Measurements from ENCODE around the gene TBC1D23. TPM values are rescaled to one million over a fixed set of nuclear protein-coding genes. Genes with fewer than 3 reads are reported as not detected.
A peak's percentile ranks its signal among the peaks of the same experiment; 100 is the strongest.
"Not testable (repeated sequence)": the region's sequence is repeated elsewhere in the genome, so short reads cannot be mapped to it uniquely, and the experiment has no call there.

The TBC1D23 gene
- total RNA-seq, 1 experiment from 2014 or later, result 52.3 TPM

DNA sequence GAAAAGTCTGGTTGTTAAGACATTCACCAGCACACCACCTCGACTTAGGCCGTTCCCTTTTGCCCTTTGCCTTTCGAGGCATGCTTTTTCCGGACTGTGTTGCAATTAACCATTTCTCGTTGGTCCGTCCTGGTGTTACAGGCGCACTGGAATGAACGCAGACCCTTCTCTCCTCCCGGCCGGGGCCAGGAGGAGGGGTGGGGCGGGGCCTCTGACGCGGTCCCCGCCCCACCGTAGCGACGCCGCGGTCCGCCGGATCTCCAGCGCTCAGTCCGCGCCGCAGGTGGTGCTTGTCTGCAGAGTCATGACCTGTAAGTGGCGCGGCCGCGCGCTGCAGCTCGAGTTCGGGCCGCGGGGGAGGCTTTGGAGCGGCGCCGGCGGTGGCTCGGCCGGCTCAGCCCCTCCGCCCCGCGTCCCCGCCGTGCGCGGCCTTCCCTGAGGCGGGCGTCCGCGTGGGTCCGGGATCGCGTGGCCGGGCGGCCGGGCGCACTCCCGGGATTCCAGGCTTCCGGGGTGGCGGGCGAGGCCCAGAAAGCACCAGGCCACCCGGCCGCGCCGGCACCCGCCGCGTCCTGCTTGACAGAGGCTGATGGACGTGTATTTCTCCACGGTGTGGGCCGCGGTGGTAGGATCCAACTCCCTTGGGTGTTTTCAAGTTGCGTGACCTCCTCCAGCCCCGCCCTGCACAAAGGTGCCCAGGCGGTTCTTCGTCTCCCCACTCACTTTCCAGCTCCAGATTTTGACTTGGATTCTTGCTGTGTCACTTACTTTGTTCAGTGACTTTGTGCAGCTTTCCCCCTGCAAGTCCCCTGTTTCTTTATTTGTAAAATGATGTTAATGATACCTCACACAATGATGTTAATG is 73.9 kb downstream of the TBC1D23 start, which contains the start of gene NIT2:
Gene NIT2, plus strand, starts transcription at position 270 of the 864 bp plus-strand sequence. Its CDS starts 35 bp downstream, at position 305.
- peak; percentile 91 to 92 for DNase-seq
- peaks cover 12% of the 10 kb centered on the region for H3K4me1 ChIP-seq
- peak within 1 kb of the TSS; percentile 65 for H3K4me3 ChIP-seq
- H3K36me3 ChIP-seq, result 0 out of 2 replicates have a peak, but pooled peaks cover 3% of the 10 kb centered on the region
- peak within 1 kb of the TSS; percentile 43 for H3K27ac ChIP-seq
- no peaks in the 10 kb centered on the region for H3K9me3 ChIP-seq (replicated peaks)
- H3K27me3 ChIP-seq, result no peaks in the 10 kb centered on the region

DNA sequence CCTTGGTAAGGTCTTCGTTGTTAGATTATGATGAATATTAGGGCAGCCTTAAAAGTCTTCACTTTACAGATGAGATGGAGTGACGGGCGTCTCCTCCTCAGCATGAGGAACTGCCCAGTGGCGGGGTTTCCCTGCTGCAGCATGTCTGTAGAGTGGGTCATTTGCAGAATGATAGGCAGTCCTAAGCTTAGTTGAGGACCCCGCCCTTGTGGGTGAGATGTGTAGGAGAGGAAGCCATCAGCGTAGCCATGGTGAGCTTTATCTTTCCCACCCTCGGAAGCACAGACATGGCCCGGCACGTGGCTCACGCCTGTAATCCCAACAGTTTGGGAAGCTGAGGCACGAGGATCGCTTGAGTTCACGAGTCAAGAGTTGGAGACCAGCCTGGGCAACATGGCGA is 74.6 kb downstream of the TBC1D23 start:
- Histone ChIP-seq H3K4me3 (peak overlapping the region; percentile 65), H3K27me3 (no peaks in the 10 kb centered on the region), H3K9me3 (replicated peaks) (no peaks in the 10 kb centered on the region), H3K4me1 (peaks cover 12% of the 10 kb centered on the region), H3K27ac (no peak overlapping the region; the same call in 1 of the 2 replicates), H3K36me3 (peaks cover 6% of the 10 kb centered on the region; the same call in 1 of the 2 replicates)
- peak; percentile 15 to 36 for DNase-seq

DNA sequence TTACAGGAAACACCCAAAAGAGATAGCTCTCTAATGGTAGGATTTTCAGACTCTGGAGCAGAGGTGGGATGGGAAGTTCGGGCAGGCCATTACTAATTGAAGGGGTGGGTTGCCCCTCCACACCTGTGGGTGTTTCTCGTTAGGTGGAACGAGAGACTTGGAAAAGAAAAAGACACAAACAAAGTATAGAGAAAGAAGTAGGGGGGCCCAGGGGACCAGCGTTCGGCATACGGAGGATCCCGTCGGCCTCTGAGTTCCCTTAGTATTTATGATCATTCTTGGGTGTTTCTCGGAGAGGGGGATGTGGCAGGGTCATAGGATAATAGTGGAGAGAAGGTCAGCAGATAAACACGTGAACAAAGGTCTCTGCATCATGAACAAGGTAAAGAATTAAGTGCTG is 75.4 kb downstream of the TBC1D23 start:
- not testable (repeated sequence) for H3K4me3 ChIP-seq; H3K9me3 ChIP-seq (replicated peaks); H3K27ac ChIP-seq; H3K27me3 ChIP-seq; DNase-seq
- Histone ChIP-seq H3K36me3 (peaks cover 10% of the 10 kb centered on the region), H3K4me1 (peaks cover 12% of the 10 kb centered on the region)

DNA sequence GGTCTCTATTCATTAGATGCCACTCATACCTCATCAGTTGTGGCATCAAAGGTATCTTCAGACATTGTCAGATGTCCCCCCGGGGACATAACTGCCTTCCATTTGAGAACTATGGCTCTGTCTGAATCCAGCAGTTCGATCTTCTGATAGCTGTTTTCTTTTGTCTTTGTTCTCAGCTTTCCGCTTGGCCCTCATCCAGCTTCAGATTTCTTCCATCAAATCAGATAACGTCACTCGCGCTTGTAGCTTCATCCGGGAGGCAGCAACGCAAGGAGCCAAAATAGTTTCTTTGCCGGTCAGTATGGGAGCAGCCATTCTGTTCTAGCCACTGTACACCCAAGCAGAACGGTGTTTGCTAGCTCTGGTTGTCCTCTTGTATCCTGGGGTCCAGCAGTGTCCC is 78.1 kb downstream of the TBC1D23 start:
- peaks cover 9% of the 10 kb centered on the region for H3K9me3 ChIP-seq (replicated peaks)
- H3K4me1 ChIP-seq, result no peaks in the 10 kb centered on the region
- H3K36me3 ChIP-seq, result peaks cover 35% of the 10 kb centered on the region
- no peaks in the 10 kb centered on the region for H3K27me3 ChIP-seq
- H3K4me3 ChIP-seq, result no peak overlapping the region
- no peak for DNase-seq
- no peak overlapping the region for H3K27ac ChIP-seq

DNA sequence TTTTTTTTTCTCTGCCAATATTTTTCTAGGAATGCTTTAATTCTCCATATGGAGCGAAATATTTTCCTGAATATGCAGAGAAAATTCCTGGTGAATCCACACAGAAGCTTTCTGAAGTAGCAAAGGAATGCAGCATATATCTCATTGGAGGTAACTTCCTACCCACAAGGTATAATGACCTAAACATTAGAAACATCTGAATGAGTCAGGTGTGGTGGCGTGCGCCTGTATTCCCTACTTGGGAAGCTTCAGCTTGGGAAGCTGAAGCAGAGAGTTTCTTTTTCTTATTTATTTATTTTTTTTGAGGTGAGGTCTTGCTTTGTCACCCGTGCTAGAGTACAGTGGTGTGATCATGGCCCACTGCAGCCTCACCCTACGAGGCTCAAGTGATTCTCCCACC is 79.0 kb downstream of the TBC1D23 start:
- Histone ChIP-seq H3K4me3 (no peak overlapping the region), H3K36me3 (peaks cover 42% of the 10 kb centered on the region), H3K27ac (no peak overlapping the region), H3K4me1 (no peaks in the 10 kb centered on the region), H3K9me3 (replicated peaks) (peaks cover 9% of the 10 kb centered on the region), H3K27me3 (no peaks in the 10 kb centered on the region)
- DNase-seq, result no peak

DNA sequence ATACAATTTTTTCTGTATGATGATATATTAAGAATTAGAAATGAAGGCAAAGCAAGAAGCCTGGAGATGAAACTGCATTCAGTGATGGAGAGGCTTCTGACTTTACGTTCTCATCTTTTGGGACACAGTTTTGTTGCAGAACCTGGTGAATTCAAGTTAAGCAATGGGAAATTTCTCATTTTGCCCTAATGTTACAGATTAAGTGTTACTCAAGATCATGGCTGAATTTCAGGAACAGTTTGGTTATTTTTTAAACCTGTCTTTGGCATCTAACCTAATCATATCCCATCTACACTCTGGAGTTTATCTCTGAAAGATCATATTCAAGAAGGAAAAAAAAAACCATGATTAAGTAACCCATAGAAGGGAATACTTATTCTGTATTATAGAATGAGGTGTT is 79.7 kb downstream of the TBC1D23 start:
- no peaks in the 10 kb centered on the region for H3K4me1 ChIP-seq
- H3K27ac ChIP-seq, result no peak overlapping the region
- no peaks in the 10 kb centered on the region for H3K27me3 ChIP-seq
- peaks cover 49% of the 10 kb centered on the region for H3K36me3 ChIP-seq
- peaks cover 9% of the 10 kb centered on the region for H3K9me3 ChIP-seq (replicated peaks)
- H3K4me3 ChIP-seq, result no peak overlapping the region
- DNase-seq, result no peak

DNA sequence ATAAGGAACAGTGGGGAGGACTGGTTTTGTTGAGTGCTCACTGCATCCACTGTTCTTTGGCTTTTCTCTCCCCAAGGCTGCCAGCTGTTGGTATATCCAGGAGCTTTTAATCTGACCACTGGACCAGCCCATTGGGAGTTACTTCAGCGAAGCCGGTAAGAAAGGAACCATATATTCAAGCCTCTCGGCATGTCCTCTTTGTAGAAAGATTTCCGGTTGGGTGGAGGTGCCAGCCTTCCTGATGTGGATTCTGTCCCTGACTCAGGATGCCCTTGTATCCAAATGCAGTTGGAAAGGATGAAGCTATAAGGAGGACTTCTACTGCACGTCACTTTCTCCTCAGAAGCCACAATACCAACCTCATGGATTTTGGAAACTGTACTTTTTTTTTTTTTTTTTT is 87.9 kb downstream of the TBC1D23 start:
- no peaks in the 10 kb centered on the region for H3K27me3 ChIP-seq
- no peaks in the 10 kb centered on the region for H3K4me1 ChIP-seq
- H3K9me3 ChIP-seq (replicated peaks), result peaks cover 7% of the 10 kb centered on the region; the same call in 1 of the 2 replicates
- peaks cover 78% of the 10 kb centered on the region for H3K36me3 ChIP-seq
- H3K4me3 ChIP-seq, result no peak overlapping the region
- no peak overlapping the region for H3K27ac ChIP-seq
- no peak for DNase-seq

DNA sequence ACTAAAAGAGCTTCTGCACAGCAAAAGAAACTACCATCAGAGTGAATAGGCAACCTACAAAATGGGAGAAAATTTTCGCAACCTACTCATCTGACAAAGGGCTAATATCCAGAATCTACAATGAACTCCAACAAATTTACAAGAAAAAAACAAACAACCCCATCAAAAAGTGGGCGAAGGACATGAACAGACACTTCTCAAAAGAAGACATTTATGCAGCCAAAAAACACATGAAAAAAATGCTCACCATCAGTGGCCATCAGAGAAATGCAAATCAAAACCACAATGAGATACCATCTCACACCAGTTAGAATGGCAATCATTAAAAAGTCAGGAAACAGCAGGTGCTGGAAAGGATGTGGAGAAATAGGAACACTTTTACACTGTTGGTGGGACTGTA is 91.0 kb downstream of the TBC1D23 start:
- not testable (repeated sequence) for H3K9me3 ChIP-seq (replicated peaks); H3K4me1 ChIP-seq; H3K27ac ChIP-seq; DNase-seq; H3K27me3 ChIP-seq; H3K4me3 ChIP-seq
- peaks cover 76% of the 10 kb centered on the region for H3K36me3 ChIP-seq

DNA sequence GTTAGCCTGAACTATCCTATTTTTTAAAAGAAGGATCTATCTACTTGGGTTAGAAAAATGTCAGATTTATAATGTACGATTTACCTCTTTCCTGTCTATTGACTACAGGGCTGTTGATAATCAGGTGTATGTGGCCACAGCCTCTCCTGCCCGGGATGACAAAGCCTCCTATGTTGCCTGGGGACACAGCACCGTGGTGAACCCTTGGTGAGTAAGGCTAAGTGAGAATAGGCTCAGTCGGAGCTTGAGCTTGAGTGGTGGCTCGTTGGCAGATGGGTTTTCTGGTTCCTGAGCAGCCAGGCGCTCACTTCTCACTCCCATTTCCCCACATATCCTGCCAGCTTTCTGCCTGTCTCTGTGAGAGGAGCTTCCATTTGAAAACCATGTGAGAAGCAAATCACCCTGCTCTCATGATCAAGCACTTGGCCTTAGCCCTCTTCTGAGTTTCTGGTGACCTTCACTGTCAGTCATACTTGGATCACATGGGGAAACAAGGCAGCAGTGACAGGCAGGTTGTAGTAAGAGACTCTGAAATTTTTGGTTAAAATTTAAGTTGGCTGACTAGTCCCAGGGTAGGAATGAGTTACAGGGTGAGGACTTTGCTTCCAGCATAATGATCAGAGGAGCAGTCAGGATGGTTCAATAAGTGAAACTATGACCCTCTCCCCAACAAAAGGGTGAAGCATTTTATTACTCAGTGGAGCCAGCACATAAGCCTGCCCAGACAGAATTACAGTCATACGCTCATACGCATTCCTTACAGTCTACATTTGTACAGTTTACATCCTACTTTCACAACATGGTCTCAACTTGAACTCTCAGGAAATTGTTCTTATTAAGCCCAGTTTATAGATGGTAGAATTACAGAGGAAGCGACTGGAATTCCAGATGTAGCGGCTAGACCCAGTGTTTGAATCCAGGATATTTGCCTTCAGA is 91.8 kb downstream of the TBC1D23 start:
- H3K27ac ChIP-seq, result no peak overlapping the region
- no peak for DNase-seq

DNA sequence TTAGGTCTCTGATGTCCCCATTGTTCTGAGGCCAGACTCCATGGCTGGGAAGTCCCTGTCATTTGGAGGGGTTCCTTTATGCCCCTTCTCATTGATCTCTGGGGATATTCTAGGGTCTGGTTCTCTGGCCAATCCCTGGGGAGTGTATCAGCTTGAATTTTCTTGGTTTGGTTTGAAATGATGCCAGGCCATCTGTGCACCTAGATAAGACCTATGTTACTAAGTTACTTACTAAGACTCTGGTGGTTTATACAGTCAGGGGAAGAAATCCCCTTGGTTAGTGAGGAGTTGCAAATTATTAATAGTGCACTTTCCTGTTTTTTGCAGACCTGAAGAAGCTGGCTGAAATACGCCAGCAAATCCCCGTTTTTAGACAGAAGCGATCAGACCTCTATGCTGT is 94.1 kb downstream of the TBC1D23 start:
- DNase-seq, result no peak
- Histone ChIP-seq H3K9me3 (replicated peaks) (peaks cover 7% of the 10 kb centered on the region; the same call in 1 of the 2 replicates), H3K27me3 (no peaks in the 10 kb centered on the region), H3K27ac (no peak overlapping the region), H3K4me3 (no peak overlapping the region), H3K36me3 (peaks cover 57% of the 10 kb centered on the region), H3K4me1 (no peaks in the 10 kb centered on the region)

More for the DNA sequence above, 91.8 kb downstream of the TBC1D23 start:
- no peak overlapping the region for H3K4me3 ChIP-seq
- H3K4me1 ChIP-seq, result no peaks in the 10 kb centered on the region
- H3K27me3 ChIP-seq, result no peaks in the 10 kb centered on the region
- peaks cover 7% of the 10 kb centered on the region; the same call in 1 of the 2 replicates for H3K9me3 ChIP-seq (replicated peaks)
- peaks cover 70% of the 10 kb centered on the region for H3K36me3 ChIP-seq

DNA sequence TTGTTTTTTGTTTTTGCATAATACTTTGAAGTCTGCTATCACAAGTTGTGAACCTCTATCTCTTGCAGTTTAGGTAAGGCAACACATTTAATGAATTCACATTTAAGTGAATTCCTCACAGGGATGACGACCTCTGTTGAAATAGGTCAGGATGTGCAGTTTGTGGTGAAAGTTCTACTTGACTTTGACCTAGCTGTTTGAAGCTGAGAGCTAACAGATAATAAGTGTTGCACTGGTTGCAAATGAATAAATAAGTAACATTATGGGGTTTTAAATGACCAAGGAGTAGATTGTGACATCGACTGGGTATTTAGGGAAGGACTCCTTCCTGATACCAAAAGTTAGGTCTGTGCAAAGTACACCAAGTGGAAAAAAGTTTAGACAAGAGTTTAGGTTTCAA is 97.6 kb downstream of the TBC1D23 start:
- no peak for DNase-seq
- H3K4me1 ChIP-seq, result no peaks in the 10 kb centered on the region
- H3K27me3 ChIP-seq, result no peaks in the 10 kb centered on the region
- H3K9me3 ChIP-seq (replicated peaks), result no peaks in the 10 kb centered on the region
- H3K36me3 ChIP-seq, result peaks cover 51% of the 10 kb centered on the region
- H3K27ac ChIP-seq, result no peak overlapping the region
- H3K4me3 ChIP-seq, result no peak overlapping the region

DNA sequence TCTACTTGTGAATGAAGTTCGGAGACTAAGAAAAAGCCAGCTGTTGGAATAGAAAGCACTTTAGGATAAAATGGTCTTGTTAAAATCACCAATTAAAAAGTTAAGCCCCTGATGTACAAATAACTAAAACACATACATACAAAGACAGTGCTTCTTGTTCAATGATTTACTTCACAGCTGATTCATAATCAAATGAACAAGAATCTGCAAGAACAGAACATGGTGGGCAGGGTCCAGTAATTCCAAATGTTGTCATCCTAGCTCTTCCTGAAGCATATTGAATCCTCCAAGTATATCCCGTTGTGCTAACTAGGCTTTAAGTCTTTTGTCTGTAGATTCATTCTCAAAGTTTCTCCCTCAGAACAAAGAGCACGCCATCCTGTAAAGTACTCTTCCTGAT is 98.2 kb downstream of the TBC1D23 start:
- Histone ChIP-seq H3K4me3 (no peak overlapping the region), H3K4me1 (no peaks in the 10 kb centered on the region), H3K27ac (no peak overlapping the region), H3K9me3 (replicated peaks) (no peaks in the 10 kb centered on the region), H3K36me3 (peaks cover 56% of the 10 kb centered on the region), H3K27me3 (no peaks in the 10 kb centered on the region)
- no peak for DNase-seq

DNA sequence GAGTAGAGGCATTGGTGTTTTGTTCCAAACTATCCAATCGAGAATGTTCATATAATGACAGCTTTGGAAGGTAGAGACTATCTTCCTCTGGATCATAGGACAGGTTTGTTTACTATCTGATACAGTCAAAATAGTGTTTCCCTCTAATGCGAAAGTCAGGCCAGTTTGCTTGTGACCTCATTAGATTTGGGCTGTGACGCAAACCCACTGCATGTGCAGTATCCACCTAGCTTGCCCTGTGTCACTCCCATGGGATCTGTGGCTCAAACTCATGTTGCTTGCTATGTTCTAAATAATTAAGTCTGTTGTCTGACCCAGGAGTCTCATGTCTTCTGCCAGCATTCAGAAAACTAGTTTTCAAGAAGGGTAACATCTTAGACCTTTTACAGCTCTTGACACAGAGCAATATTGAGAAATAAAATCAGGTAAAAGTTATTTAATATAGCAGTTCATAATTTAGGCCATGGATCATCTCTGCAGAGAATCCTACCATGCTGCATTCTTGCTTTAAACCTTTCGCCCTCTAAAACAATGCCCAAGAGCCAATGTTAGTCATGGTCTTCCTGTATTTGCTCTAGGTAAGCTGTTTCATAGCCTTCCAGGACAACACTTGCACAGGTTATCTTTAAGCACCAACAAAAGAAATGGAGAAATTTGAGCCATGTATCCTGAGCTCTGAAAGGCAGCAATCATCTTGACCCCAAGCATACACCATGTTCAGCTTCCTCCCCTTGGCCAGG is 100.1 kb downstream of the TBC1D23 start:
- Histone ChIP-seq H3K4me1 (no peaks in the 10 kb centered on the region), H3K27me3 (no peaks in the 10 kb centered on the region), H3K4me3 (no peak overlapping the region), H3K27ac (no peak overlapping the region), H3K36me3 (peaks cover 56% of the 10 kb centered on the region), H3K9me3 (replicated peaks) (no peaks in the 10 kb centered on the region)
- DNase-seq, result no peak

DNA sequence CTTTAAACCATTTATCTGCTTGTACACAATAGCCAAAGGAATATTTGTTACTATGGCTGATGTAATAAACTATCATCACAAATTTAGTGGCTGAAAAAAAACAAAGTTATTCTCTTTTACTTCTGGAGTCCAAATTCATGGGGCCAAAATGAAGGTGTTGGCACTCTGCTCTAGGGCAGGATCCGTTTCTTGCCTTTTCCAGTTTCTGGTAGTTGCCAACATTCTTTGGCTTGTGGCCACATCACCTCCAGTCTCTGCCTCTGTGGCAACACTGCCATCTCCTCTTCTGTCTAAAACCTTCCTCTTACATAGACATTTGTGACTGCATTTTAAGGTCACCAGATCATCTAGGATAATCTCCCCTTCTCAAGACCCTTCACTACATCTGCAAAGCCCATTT is 101.1 kb downstream of the TBC1D23 start:
- H3K4me3 ChIP-seq, result no peak overlapping the region
- H3K36me3 ChIP-seq, result peaks cover 59% of the 10 kb centered on the region
- no peak for DNase-seq

More for the DNA sequence above, 101.1 kb downstream of the TBC1D23 start:
- H3K27me3 ChIP-seq, result no peaks in the 10 kb centered on the region
- no peak overlapping the region for H3K27ac ChIP-seq
- no peaks in the 10 kb centered on the region for H3K9me3 ChIP-seq (replicated peaks)
- H3K4me1 ChIP-seq, result no peaks in the 10 kb centered on the region

Measured in SJCRH30 (cell line).